Eye (tissue), 1 donor: ENCODE results near the gene ADAMTS2.
A peak's percentile ranks its signal among the peaks of the same experiment; 100 is the strongest.

Experiments used
- DNase-seq: peaks from one replicate; pipeline ENCODE4 v3.0.0-alpha.2; 2015

ADAMTS2 gene

GRCh38 chr5:179343719-179344430 lies 1.4 kb downstream of the ADAMTS2 start:
- peak; percentile 53 for DNase-seq

- DNase-seq: no peak
Observed at GRCh38 chr5:179343021-179343718, 2.1 kb downstream of the ADAMTS2 start.

GRCh38 chr5:179342577-179342976 lies 2.7 kb downstream of the ADAMTS2 start:
- DNase-seq: peak; percentile 54

- no peak for DNase-seq
Observed at GRCh38 chr5:179340465-179340864, 4.8 kb downstream of the ADAMTS2 start.

- DNase-seq: no peak
Observed at GRCh38 chr5:179339996-179340395, 5.3 kb downstream of the ADAMTS2 start.

- DNase-seq: no peak
Observed at GRCh38 chr5:179339081-179339480, 6.2 kb downstream of the ADAMTS2 start.

- DNase-seq: no peak
Observed at GRCh38 chr5:179337796-179338676, 7.2 kb downstream of the ADAMTS2 start.

GRCh38 chr5:179336871-179337795 lies 8.1 kb downstream of the ADAMTS2 start:
- no peak for DNase-seq

- peak; percentile 38 for DNase-seq
Observed at GRCh38 chr5:179336126-179336870, 9.0 kb downstream of the ADAMTS2 start.

- DNase-seq: peak; percentile 19
Observed at GRCh38 chr5:179333796-179334761, 11.2 kb downstream of the ADAMTS2 start.

- DNase-seq: no peak
Observed at GRCh38 chr5:179332741-179333290, 12.4 kb downstream of the ADAMTS2 start.

GRCh38 chr5:179331591-179332375 lies 13.5 kb downstream of the ADAMTS2 start:
- no peak for DNase-seq

GRCh38 chr5:179330186-179330900 lies 14.9 kb downstream of the ADAMTS2 start:
- no peak for DNase-seq

- no peak for DNase-seq
Observed at GRCh38 chr5:179328291-179328690, 17.0 kb downstream of the ADAMTS2 start.

- DNase-seq: no peak
Observed at GRCh38 chr5:179327021-179327735, 18.1 kb downstream of the ADAMTS2 start.

GRCh38 chr5:179326122-179326927 lies 18.9 kb downstream of the ADAMTS2 start:
- DNase-seq: peak; percentile 78
